Activated T-cell treated with anti-CD3 and anti-CD28 coated beads for 4 hours (primary cell): ENCODE results near the gene GABRR2.
A peak's percentile ranks its signal among the peaks of the same experiment; 100 is the strongest.

Experiments used
- DNase-seq: peaks from one replicate; pipeline ENCODE4 v3.0.0-alpha.2; 2020

The GABRR2 gene

DNA sequence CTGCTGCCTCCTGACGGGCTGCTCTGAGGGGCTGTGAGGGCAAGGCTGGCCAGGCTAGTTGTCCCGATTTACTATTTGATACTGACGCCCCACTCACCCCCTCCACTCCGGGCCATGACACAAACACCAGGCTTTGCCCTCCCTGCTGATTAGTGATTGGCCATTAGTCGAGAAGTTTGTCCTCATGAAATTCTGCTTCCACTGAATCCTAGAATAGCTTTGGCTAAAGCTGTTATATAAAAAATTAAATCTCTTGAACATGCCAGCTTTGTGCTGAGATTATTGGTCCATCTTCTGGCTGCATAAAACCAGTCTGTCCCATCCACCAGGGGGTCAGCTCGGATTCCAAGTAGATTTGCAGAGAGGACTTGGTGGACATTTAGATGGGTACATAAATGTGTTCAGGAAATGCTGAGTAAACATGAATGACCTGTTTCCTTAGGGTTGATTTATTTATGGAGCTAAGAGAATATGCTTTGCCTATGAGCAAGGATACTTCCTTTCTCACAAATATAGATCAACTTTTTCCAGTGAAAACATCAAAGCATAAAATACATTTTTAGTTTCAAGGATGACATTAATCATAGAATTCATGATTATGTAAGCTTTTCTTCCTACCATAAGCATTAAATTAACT is at the start of gene GABRR2:
Gene GABRR2, minus strand, starts transcription at position 51 of the 637 bp plus-strand sequence. CDS start 134 bp downstream, outside the sequence.
- no peak for DNase-seq

- no peak for DNase-seq
These were observed 49.5 kb upstream of the GABRR2 start for GRCh38 chr6:89364586-89364985.

- DNase-seq: no peak
These were observed 46.1 kb upstream of the GABRR2 start for GRCh38 chr6:89361171-89361570.

DNA sequence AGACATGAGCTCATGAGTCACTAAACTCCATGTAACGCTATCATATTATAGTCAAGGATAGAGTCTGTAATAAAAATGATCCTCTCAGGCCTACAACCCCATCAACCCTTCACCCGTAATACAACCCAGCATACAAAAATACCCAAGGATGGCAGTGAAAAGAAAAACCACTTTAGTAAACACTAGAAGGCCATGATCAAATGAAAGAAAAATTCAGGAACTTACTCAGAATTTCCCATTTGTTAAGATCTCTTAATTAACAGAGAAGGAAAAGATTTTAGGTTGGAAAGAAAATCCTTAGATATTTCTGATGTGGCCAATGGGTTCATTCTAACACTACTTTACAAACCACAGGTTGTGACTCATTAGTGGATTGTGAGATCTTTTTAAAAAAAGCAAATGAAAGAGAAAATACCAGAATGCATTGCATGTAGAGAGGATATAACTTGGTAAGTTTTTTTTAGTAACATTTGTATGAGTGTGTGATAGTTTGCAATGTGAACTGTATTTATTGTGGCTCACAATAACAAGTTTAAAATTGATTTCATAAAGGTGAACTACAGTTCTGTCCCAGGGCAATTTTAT is 45.4 kb upstream of the GABRR2 start:
- DNase-seq: no peak

GRCh38 chr6:89359561-89359960 is 44.5 kb upstream of the GABRR2 start:
- no peak for DNase-seq

DNA sequence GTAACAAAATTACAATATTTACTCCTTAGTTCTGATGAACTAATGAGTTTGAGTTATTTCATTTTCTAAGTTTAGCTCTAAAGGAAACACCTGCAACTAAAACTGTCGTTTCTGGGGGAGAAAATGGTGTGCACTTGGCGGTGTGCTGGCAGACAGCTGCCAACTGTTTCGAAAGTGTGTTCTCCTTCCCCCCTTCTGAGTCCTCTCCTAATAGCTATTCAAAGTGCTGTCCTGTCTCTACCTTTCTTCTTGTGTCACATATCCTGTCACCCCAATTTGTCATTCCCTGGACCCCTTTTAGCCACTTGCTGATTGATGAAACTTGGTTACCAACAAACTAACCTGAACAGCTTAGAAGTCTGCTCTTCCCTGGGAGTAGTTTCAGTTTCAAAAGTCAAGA is 42.3 kb upstream of the GABRR2 start:
- no peak for DNase-seq

GRCh38 chr6:89356642-89357170 is 41.6 kb upstream of the GABRR2 start:
- no peak for DNase-seq

DNA sequence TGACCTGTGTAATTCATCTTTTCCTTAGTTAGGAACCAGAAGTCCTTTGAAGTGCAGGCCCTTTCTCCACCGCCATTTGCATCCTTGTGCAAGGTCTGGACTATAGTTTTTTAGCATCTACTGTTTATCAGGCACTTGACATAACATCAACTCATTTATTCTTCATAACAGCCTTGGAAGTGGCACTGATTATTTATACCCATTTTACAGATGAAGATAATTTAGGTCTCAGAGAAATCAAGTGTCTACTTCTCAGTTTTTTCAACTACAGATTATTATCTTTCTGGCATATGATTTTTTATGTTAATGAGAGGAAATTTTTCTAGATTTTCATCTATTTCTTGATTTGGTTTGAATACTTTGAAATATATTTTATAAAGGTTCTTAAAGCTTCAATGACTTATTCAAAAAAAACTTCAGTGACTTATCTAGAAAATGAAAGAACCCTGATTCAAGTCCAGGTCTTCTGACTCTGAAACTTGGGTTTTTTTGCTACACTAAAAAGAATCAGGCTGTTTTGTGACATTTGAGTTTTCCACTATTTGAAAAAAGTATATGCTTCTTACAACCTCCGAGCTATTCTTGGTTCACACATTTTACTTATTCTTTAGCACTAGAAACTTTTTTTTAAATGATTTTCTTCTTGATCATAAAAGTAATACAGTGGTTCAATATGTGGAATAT is 40.6 kb upstream of the GABRR2 start:
- DNase-seq: no peak

GRCh38 chr6:89353702-89354392 is 38.7 kb upstream of the GABRR2 start:
- DNase-seq: no peak

DNA sequence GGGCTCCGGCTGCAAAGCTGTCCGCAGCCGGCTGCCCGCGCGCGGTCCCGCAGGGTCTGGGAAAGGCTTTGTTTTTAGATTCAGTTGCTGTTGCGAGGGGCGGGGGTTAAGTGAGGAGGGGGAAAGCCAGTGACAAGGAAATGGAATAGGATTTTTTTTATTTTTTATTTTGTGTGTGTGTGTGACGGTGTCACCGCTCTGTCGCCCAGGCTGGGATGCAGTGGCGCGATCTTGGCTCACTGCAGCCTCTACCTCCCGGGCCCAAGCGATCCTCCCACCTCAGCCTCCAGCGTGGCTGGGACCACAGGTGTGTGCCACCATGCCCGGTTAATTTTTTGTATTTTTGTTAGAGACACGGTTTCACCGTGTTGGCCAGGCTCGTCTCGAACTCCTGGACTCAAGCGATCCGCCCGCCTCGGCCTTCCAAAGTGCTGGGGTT is 38.0 kb upstream of the GABRR2 start:
- no peak for DNase-seq

GRCh38 chr6:89352278-89353117 is 37.4 kb upstream of the GABRR2 start, which contains the start of gene UBE2J1:
UBE2J1 (minus strand) TSS chr6:89352722; CDS start chr6:89352569, 153 bp downstream.
- DNase-seq: peak; percentile 48

DNA sequence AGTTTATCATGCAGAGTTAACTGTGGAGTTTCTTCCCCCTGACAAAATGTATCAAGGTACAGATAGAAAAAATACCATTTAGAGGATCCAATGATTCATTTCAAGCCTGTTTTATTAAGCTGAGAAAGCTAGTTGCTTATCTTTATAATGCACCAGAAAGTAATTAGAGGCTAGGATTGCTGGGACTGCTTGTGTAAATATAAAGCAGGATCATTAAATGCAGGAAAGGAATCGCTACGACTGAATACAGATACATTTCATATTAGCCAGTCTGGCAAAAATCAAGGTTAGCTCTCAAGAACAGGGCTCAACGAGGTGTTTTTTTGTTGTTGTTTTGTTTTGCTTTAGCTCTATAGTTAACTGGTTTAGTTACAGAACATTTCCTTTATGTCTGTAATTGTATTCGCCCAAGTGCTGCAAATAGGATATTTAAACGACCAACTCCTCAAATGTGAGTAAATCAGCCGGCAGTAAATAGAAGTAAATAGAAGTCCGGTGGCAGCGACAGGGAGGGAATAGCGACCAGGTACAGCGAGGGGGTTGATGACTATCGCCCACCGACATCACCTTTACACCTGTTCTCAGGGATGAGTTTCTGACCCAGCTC is 36.7 kb upstream of the GABRR2 start:
- DNase-seq: no peak

- DNase-seq: no peak
These were observed 35.3 kb upstream of the GABRR2 start for GRCh38 chr6:89350281-89350966.

DNA sequence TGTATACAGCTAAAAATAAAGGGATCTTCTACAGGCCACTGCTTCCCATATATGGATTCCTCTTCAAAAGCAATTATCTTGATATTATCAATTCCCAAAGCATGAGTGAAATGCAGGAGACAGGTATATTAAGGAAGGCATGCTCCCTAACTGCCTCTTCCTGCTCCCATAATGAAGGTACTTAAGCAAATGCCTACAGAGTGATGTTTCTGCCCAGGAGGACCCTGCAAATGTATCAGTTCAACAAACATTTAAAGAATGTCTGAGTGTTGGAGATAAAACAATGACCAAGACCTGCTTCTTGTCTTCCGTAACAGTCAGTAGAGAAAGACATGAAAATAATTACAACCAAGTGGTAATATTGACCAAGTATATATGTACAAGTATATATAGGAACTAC is 33.3 kb upstream of the GABRR2 start:
- no peak for DNase-seq

DNA sequence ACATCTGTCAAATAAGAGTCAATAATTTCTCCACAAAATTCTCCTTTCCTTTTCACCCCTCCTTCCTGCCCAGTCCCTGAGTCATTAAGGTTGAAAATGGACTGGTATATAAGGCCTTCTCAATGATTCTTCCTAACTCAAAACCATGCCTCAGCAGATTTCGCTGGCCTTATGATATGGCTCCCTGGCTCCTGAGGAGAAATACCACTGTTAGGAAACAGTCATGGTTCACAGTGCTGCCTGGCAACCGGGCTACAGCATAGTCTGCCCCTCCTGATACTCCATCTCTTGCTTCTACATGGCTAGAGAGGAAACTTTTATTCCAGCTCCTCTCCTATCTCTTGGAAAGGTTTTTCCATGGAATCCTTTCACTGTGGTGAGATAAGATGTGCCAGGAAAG is 32.7 kb upstream of the GABRR2 start:
- no peak for DNase-seq

DNA sequence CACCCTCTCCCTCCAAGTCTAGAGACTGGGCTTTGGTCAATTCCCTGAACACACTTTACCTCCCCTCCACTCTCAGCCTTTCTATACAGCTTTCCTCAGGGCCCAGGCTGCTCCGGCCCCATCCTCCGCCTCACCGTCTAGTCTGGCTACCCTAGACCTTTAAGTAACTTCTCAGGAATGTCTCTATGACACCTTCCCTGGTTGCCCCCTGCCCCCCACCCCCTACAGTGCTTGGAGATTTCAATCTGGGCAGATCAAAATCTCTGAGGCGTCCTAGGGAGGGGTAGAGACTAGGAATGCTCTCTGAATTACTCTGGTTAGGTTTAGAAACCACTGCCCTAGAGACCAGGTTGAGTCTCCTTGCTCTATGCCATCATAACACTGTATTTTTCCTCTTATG is 31.3 kb upstream of the GABRR2 start:
- no peak for DNase-seq

- no peak for DNase-seq
These were observed 24.5 kb upstream of the GABRR2 start for GRCh38 chr6:89339565-89339964.

- DNase-seq: no peak
These were observed 20.1 kb upstream of the GABRR2 start for GRCh38 chr6:89335164-89335563.

DNA sequence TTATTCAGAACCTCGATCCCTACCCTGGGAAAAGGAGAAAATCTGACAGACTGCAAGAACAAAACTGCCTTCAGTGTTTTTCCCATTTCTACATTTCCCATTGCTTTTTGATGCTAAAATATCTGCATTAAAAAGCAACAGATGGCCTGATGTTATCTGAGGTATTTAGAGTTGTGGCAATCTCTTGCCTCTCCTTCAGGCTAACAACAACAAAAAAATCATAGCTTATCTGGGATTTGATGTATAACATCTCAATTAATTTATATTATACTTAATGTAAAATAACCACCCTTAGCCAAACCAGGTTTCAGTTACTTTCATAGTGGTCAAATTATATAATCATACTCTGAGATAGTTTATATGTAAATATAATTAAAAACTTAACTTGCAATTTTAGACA is 15.8 kb upstream of the GABRR2 start:
- DNase-seq: no peak

DNA sequence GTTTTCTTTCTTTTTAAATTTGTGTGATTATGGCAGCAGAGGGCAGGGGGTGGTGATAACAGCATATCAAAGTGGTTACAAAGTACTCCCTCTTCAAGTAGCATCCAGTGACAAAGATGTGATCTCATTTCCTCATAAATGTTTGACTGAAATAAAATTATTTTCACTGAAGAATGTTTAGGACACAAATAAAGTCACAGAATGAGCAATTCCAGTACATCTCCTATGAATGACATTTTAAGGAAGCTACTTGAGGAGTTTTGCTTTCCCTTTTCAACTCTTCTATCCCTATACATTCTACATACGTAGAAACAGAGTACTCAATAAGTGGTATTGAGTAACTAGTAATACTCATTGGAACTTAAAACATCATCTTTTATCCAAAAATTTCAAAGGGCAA is 13.9 kb upstream of the GABRR2 start:
- no peak for DNase-seq

DNA sequence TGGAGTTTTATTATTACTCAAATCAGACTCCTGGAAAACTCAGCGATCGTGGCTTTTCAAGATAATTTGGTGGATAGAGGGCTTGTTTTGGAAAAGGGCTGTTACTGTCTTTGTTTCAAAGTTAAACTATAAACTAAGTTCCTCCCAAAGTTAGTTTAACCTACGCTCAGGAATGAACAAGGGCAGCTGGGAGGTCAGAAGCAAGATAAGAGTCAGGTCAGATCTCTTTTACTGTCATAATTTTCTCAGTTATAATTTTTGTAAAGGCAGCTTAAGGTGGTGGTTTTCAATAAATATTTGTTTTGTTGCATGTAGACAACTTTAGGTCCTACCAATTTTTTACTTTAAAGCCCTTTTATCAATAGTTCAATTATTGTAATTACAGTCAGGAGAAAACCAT is 9.2 kb upstream of the GABRR2 start:
- no peak for DNase-seq
